Stimulated activated CD4-positive, alpha-beta T cell treated with anti-CD3 and anti-CD28 coated beads, TNF-alpha, amount 100 ng/mL, for 48 hours (primary cell): ENCODE measurements around the gene KIAA1191.
A peak's percentile ranks its signal among the peaks of the same experiment; 100 is the strongest.

Experiments
- DNase-seq, 3 donors: peaks; one replicate each; pipeline ENCODE4 v3.0.0-alpha.2; 2020; ENCODE audit warnings: low read depth in 3 of 3

The KIAA1191 gene

DNA sequence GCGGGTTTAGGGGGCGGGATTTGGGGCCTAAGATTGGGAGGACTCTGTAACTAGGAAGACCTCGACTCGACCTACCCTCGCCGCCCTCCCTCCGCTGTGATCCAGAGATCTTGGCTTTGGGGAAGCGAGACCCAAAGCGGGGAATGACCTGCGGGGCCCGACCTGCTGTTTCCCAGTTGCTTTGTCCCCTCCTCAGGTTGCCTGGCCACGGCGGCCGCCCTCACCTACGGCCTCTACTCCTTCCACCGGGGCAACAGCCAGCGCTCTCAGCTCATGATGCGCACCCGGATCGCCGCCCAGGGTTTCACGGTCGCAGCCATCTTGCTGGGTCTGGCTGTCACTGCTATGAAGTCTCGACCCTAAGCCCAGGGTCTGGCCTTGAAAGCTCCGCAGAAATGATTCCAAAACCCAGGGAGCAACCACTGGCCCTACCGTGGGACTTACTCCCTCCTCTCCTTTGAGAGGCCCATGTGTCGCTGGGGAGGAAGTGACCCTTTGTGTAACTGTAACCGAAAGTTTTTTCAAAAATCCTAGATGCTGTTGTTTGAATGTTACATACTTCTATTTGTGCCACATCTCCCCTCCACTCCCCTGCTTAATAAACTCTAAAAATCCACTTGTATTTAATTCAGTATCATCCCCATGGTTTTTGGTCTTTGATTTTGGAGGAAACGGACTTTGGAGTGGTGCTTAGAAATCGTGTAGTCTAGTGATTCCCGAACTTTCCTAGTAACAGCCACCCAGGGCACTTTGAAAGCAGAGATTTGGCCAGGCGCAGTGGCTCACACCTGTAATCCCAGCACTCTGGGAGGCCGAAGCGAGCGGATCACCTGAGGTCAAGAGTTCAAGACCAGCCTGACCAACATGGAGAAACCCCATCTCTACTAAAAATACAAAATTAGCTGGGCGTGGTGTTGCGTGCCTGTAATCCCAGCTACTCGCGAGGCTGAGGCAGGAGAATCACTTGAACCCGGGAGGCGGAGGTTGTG is 27.9 kb upstream of the KIAA1191 start:
- DNase-seq = no peak

DNA sequence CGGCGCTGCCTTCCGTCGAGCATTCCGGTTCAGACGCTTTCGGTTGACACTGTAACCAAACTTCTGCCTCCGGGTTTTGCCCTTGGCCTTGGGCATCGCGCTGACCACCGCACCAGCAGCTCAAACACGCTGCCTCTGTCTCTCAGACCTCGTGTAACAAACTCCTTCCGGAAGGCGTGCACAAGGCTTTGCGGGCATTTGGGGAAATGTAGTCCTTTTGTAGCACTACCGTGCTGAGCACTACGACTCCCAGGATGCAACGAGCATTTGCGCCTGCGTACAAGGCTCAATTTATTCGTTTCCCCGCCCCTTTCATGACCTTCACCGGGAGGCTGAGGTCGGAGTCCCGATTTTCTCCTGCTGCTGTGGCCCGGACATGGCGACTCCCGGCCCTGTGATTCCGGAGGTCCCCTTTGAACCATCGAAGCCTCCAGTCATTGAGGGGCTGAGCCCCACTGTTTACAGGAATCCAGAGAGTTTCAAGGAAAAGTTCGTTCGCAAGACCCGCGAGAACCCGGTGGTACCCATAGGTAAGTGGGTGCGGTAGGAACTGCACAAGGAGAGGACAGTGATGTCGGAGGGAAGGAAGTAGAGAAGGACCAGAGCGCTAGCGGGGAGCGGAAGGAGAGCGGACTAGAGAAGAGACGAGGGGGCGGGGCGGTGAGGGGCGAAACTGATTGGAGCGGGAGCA is 27.0 kb upstream of the KIAA1191 start, which contains the start of the genes HIGD2A and NOP16:
Gene HIGD2A, plus strand, starts transcription at position 308 of the 691 bp plus-strand sequence. Its CDS starts 69 bp downstream, at position 377.
Gene NOP16, minus strand, starts transcription at position 155 of the 691 bp plus-strand sequence. Its CDS starts 59 bp downstream, at position 96.
- DNase-seq = peak; percentile 97 to 100 (median 98)

DNA sequence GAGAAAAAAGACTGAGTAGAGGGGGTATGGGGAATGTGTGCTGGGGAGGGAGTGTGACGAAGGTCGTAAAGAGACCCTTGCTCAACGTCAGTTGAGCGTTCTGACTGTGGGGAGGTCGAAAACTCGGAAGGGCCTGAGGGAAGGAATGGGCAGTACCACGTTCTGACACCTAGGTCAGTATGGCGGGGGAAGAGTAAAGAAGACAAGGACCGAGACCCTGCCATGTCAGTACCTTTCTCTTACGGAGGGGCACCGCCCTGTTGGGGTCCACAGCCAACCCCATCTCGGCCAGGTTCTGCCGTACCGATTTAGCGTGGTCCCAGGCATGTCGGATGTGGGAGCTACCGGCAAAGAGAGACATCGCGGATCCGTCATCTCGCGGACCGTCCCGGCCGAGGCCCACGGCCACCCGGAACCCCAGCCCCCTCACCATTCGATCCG is 26.5 kb upstream of the KIAA1191 start:
- DNase-seq = no peak

DNA sequence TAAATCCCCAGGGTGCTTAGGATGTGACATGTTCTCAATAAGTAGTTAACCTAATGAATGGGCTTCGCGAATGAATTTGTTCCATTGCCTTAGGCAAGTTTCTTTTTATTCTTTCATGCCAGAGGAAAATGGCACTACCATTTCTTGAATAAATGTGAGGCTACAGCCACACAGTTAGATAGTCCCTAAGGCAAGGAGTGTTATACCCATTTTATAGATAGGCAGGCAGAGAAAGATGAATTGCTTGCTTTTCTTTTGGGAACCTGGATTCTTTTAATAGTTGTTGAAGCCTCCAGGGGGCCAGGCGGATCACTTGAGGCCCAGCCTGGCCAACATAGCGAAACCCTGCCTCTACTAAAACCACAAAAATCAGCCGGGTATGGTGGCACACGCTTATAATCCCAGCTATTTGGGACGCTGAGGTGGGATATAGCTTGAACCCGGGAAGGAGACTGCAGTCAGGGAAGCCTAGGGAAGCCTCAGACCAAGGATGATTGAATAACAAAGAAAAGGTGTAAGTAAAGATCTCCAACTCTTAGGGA is 25.9 kb upstream of the KIAA1191 start:
- DNase-seq = no peak

DNA sequence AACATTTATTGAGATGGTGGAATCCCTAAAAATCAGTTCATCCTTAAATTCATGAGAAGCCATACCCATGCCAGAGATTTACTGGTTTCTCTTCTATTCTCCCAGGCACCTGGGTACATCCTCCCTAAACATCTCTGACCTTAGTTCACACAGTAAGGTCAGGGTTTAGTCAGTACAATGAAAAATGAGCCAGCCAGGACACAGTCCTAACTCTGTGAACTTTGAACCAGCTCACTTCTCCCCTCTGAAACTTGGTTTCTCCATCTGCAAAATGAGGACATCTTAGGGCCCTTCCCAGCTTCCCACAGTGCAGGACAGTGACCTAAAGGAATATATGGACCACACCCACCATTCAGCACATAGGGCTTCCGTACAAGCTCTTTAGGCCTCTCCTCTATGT is 24.9 kb upstream of the KIAA1191 start:
- DNase-seq = no peak

DNA sequence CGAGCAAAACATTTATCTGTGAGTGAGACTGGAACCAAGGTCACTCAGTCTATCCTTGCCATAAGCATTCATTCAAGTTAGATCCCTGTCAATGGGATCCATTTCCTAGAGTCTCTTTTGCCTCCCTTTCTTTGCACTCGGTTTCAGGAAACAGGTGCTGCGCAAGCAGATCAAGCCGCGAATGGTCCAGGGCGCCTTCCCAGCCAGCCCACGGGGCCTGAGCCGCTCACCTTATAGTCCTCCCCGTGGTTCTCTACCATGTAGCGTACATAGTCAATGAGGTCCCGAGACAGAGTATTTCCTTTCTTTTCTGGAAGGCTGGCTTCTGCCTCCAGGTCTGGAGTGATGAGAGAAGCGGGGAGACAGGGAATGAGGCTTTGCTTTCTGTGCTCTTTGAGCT is 23.4 kb upstream of the KIAA1191 start:
- no peak for DNase-seq

DNA sequence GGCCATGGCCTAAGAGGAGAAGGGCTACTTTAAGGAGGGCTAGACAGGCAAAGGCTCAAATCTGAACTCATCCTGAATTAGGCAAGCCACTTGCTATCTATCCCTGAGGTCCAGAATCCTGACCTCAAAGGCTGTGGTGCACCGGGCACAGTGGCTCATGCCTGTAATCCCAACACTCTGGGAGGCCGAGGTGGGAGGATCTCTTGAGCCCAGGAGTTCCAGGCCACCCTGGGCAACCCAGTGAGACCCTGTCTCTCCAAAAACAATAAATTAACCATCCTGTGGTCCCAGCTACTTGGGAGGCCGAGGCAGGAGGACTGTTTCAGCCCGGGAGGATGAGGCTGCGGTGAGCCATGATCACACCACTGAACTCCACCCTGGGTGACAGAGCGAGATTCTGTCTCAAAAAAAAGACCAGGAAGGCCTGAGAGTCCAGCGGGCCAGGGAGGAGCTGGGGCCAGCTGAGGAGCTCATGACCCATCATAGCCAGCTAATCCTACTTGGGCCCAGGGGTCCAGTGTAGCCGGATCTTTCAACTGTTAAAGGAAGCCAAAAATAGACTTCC is 22.9 kb upstream of the KIAA1191 start:
- no peak for DNase-seq

DNA sequence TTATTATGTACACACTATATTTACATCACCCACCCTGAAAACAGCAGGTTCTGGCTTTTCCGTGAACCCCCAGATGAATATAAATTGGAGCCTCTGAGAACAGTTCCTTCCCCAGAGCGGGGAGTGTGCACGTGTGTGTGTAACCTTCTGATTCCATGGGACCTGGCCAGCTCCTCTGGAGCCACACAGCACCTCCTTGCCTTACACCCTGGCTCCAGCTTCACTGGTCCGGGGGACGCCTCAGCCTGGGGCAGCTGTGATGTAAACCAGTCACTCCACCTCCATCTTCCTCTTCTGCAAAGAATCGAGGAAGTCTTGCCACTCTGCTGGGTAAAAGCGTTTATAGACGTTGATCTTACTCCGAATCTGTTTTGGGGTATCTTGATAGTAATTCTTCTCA is 22.4 kb upstream of the KIAA1191 start:
- no peak for DNase-seq

DNA sequence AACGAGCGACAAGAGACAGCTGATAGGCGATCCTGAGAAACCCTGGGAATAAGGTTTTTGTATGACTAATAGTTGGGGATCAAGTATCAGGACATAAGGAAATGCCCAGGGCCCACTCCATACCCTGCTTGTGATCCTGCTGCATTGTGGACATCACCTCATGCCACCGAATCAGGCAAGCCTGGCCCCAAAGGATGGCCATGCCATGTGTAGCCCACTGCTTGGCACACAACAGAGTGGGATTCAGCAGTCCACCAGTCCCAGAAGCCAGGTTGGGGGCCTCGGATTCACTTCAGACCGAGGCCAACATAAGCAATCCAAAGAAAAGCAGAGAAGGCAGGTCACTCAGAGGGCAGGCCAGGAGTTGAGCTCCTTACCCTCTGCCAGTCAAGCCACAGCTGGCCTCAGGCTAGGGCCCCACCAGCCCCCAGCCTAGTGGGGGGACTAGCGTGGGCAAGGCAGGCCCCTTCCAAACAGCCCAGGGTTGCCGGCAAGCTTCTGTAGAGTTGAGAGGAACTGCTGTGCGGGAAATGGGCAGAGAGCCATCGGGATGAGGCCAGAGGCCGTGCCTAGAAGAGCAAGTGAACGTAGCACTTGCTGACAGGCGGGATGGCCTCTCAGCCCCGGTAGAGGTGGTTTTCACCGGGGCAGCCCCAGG is 21.8 kb upstream of the KIAA1191 start:
- DNase-seq = no peak

DNA sequence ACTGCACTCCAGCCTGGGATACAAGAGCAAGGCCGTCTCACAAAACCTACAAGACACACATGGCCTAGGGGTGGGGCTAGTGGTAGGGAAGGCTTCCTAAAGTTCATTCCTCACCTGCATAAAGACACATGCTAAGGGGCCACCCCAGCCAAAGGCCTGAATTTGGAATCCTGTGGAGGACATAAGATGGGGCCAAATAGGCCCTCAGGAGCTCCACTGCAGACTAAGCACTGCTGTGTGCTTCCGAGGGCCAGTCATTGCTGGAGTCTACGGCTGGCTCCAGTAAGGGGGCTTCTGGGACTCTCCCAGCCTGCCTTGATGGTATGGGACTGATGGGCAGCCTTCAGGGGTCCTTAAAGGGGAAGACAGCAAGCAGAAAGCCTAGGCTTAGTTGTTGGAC is 21.2 kb upstream of the KIAA1191 start:
- DNase-seq = no peak

DNA sequence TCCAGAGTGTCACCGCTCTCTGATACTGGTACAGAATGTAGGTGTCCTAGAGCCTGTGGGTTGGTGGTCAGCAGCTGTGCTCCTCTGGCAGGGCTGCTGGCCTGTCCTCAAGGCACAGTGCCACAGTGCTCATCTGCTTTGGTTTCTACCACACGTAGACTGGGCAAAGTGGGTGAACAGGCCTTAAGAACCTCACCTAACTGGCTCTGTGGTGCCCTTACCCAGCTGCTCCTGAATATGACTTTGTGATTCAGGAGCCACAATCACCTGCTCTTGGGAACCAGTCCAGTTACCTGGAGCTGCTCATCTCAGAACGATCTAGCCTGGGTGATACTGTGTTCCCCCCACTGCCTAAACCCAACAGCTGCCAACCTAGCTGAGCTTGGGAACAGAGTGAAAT is 20.4 kb upstream of the KIAA1191 start:
- no peak for DNase-seq

DNA sequence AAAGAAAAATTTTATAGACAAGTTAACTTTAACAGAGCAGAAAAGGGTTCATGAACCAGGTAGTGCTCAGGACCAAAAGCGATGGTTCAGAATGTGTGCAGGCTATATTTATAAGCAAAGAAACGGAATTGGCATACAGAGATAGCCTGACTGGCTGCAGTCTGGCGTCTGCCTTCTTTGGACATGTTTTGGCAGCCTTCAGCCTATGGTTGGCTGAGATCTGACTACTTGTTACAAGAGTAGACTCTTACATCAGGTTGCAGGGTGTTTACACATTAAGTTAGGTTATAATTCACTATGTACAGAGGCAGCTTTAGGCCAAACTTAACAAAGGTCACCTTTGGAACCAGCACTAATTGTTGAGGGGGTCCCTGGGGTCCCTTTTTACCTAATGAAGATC is 19.9 kb upstream of the KIAA1191 start:
- no peak for DNase-seq

DNA sequence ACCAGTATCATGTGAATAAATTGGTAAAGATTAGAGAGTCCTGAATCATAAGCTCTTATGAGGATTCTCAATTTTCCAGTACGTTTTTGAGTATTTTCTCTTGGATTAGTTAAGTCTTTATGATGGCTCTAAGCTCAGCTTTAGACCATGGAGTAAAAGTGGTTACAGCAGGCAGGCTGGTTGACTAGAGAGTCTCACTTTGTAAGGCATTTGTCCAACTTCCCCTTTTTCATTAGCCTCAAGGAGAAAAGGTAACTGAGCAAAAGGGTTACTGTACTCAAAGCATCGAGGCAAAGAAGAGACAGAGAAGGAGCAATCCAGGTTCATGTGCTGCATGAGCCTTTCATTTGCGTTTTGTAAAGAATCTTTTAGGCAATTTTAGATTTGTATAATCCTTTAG is 18.3 kb upstream of the KIAA1191 start:
- no peak for DNase-seq

DNA sequence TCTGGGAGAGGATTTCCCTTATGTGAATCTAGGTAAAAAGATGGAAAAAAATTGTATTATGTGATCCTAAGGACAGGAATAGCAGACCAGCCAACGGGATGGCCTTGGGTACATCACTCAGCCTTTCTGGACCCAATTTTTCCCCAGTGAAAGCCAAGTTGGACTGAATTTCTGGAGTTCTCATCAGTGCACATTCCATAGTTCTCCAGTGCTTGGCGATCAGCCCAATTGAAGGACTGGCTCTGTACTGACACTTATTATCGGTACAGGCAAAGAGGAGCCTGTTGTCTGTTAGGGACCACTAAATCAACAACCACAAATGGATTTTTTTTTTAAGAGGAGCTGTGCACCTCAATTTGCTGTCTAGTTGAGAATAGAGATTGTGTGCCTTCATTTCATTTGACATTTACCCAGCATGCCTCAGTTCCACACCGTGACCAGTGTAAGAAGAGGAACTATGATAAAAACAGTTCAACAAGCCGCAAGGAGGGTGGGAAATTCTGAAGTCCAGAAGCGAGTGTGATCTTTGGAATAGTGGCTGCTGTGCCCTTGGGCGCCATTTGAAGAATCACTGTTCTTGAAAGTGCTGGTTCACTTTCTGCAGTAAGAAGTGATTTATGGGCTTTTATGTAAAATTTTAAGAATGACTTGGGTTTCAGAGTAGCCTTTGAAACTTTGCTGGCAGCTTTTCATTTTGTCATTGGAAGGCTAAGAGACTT is 11.7 kb upstream of the KIAA1191 start:
- no peak for DNase-seq

DNA sequence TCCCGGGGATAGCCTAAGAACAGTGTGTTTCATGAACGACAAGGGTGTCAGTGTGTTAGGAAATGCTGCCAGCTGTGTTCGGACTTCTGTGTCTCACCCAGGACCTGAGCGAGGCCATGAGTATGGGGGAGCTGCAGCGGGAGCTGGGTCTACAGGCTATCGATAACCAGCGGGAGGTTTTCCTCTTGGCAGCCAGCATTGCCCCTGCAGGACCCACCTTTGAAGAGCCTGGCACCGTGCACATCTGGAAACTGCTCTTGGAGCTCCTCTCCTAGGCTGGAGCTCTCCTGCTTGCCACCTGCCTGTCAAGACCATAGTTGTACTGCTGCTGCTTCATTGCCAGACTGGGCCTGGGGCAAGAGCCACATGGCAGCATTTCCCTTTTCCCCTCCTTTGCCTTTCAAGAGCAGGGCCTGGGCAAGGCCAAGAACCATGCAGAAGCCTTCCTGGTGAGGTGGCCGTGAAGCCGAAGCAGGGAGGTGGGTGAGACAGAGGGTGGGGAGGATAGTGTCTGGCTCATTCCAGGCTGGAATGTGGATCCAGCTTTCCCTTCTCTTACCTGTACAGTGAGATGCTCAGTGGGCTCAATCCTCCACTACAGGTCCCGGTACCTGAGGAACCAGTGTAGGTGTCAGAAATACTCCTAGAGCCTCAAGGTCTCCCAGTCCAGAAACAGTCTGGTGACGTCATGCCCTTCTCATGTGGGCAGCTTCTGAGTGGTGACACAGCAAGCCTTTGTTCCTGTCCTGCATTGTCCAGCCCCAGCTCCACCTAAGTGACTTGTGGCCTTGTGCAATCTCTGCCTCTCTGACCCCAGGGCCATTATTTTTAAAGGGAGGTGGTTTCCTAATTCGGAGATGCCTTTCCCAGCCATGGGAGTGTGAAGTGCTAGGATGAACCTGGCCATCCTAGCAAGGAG is 10.3 kb upstream of the KIAA1191 start:
- no peak for DNase-seq

DNA sequence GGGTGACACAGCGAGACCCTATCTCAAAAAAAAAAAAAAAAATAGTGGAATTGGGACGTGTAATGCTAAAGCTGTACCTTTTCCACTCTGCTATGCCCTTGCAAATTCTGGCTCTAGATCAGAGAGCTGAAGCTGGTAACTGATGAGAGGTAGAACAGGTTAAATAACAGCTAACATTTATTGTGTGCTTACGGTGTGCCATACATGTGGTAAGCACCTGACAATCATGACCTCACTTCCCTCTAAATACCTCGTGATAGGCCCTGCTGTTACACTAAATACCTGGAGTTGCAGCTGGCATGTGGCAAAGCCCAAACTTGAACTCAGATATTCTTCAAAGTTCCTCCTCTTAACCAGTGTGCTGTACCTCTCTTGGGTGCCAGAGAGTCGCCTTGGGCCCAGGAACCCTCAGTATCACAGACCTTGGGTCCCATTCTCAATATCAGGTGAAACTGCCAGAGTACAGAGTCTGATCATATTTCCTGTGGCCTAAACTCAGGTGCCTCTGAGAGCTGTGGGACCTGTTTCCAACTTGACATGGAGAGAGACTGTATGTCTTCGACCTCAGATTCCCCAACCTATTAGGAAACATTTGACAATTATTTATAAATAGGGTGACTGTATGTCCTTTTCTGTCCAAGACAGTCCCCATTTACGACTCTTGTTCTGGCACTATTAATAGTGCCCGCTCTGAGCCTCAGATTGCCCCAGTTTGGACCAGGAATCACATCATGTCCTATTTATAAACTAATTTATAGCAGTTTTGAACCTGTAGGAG is 8.6 kb upstream of the KIAA1191 start:
- DNase-seq = no peak

DNA sequence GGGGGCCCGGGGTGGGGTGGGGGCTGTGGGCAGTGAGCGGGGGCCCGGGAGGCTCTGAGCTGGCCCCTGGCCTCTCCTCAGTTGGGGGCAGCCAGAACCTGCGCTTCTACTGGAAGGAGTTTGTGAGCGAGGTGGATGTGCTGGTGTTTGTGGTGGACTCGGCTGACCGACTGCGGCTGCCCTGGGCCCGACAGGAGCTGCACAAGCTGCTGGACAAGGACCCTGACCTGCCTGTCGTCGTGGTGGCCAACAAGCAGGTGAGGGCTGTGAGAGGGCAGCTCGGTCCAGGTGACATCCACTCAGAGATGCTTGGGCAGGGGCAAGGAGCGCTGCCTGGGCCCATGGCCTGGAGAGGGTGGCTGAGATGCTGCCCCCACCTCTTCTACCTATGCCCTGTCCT is 7.2 kb upstream of the KIAA1191 start:
- DNase-seq = no peak

DNA sequence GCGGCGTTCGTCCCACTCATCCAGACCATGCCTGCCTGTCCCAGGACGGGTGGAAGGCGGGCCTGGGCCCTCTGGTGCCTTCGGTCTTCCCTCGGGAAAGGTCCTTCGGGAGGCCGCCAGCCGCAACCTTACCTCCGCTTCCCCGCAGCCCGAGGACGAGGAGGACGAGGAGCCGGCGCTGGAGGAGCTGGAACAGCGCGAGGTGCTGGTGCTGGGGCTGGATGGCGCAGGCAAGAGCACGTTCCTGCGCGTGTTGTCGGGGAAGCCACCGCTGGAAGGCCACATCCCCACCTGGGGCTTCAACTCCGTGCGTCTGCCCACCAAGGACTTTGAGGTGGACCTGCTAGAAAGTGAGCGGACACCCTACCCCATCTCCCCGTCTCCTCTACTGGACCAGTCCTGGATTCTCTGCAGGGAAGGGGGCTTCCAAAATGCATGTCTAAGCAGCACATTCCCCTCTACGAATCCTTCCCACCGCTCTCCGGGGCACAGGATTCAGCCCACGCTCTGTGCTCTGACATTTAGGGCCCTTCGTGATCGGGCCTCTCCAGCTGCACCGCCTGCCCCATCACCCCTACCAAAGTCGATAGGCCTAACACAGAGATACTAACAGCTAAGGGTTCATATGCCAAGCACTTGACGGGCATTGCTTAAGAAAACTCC is 4.8 kb upstream of the KIAA1191 start:
- DNase-seq = no peak
